Esophagus squamous epithelium (tissue), 4 donors: ENCODE results near the gene AKR1E2.

Experiments used
- CTCF ChIP-seq, 6 experiments: fragments of 450-650 bp in 4 of 6; fragments of 200-600 bp in 2 of 6; sonication (generic) in 2 of 6; IDR thresholded peaks; one replicate each; pipeline ENCODE4 v1.5.1; 2016 to 2019; ENCODE audit warnings: antibody characterized with exemption in 6 of 6, mild to moderate bottlenecking in 4 of 6, moderate library complexity in 4 of 6
- POLR2A ChIP-seq, 4 donors: fragments of 450-650 bp; IDR thresholded peaks; one replicate each; pipeline ENCODE4 v1.6.1; 2017; ENCODE audit warnings: antibody characterized with exemption in 4 of 4, mild to moderate bottlenecking in 4 of 4, moderate library complexity in 3 of 4

- TF ChIP-seq CTCF (IDR thresholded peaks at IDR 0.05) (no peak), POLR2A (IDR thresholded peaks at IDR 0.05) (no peak)
Observed at GRCh38 chr10:4828005-4828404, 2.0 kb downstream of the AKR1E2 start.
